ENCODE results near the gene MRPS15. TPM values are rescaled to one million over a fixed set of nuclear protein-coding genes. Genes with fewer than 3 reads are reported as not detected.
A peak's percentile ranks its signal among the peaks of the same experiment; 100 is the strongest.

MRPS15 gene
- polyA plus RNA-seq, 4 donors: 68.2 to 122 (median 109) TPM

DNA sequence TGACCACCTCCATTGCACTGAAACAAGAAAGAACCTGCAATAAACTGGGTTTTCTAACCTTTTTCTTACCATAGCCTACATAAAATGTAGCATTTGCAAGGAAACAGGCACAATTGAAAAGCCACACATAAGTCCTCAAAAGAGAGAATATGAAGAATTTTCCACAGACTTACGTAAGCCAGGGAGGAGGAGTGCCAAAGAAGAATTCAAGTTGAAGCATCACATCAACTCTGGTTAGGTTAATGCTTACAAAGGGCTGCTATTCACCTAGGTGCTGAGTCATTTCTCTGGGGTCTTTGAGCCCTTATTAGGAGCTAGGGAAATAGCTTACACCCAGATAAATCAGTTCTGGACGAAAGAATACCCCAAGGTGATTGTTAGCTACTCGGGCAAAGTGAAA lies 23.5 kb downstream of the MRPS15 start:
- FAIRE-seq (no peak), DNase-seq (no peak)
- WGBS, 3 donors: 82 to 92% (median 88%) methylated on average over 3 of the region's 3 CpGs
- H3K27me3 ChIP-seq (ENCODE audit: control insufficient read depth in 3 of 3, insufficient read depth in 3 of 3, low read length in 3 of 3): no peaks in the 10 kb centered on the region
- H3K27ac ChIP-seq (ENCODE audit: low read depth in 1 of 3, low read length in 2 of 3): no peak overlapping the region
- H3K9me3 ChIP-seq (ENCODE audit: control insufficient read depth in 2 of 2, insufficient read depth in 1 of 2, low read depth in 1 of 2, low read length in 1 of 2): no peaks in the 10 kb centered on the region
- H3K4me3 ChIP-seq (ENCODE audit: low read depth in 1 of 3, low read length in 3 of 3): no peak overlapping the region
- H3K36me3 ChIP-seq (ENCODE audit: control insufficient read depth in 3 of 3, insufficient read depth in 2 of 3, low read depth in 1 of 3, low read length in 3 of 3): peaks cover 0 to 15% (median 0%) of the 10 kb centered on the region in 3 donors
- H3K4me1 ChIP-seq (ENCODE audit: control insufficient read depth in 3 of 3, insufficient read depth in 2 of 3, low read depth in 1 of 3, low read length in 2 of 3): no peaks in the 10 kb centered on the region

- H3K36me3 ChIP-seq (ENCODE audit: control insufficient read depth in 3 of 3, insufficient read depth in 2 of 3, low read depth in 1 of 3, low read length in 3 of 3): peaks cover 0 to 15% (median 0%) of the 10 kb centered on the region in 3 donors
- FAIRE-seq (no peak), DNase-seq (no peak)
- H3K4me3 ChIP-seq (ENCODE audit: low read depth in 1 of 3, low read length in 3 of 3): no peak overlapping the region
- no peak overlapping the region for H3K27ac ChIP-seq (ENCODE audit: low read depth in 1 of 3, low read length in 2 of 3)
- WGBS, 3 donors: 86 to 96% (median 93%) methylated on average over 3 of the region's 3 CpGs
- H3K9me3 ChIP-seq (ENCODE audit: control insufficient read depth in 2 of 2, insufficient read depth in 1 of 2, low read depth in 1 of 2, low read length in 1 of 2): no peaks in the 10 kb centered on the region
- H3K27me3 ChIP-seq (ENCODE audit: control insufficient read depth in 3 of 3, insufficient read depth in 3 of 3, low read length in 3 of 3): no peaks in the 10 kb centered on the region
- H3K4me1 ChIP-seq (ENCODE audit: control insufficient read depth in 3 of 3, insufficient read depth in 2 of 3, low read depth in 1 of 3, low read length in 2 of 3): no peaks in the 10 kb centered on the region
These were observed 24.1 kb downstream of the MRPS15 start for GRCh38 chr1:36440044-36440443.

GRCh38 chr1:36438715-36439114 lies 25.5 kb downstream of the MRPS15 start:
- H3K27me3 ChIP-seq (ENCODE audit: control insufficient read depth in 3 of 3, insufficient read depth in 3 of 3, low read length in 3 of 3): no peaks in the 10 kb centered on the region
- peaks cover 0 to 15% (median 0%) of the 10 kb centered on the region in 3 donors for H3K36me3 ChIP-seq (ENCODE audit: control insufficient read depth in 3 of 3, insufficient read depth in 2 of 3, low read depth in 1 of 3, low read length in 3 of 3)
- no peaks in the 10 kb centered on the region for H3K4me1 ChIP-seq (ENCODE audit: control insufficient read depth in 3 of 3, insufficient read depth in 2 of 3, low read depth in 1 of 3, low read length in 2 of 3)
- no peaks in the 10 kb centered on the region for H3K9me3 ChIP-seq (ENCODE audit: control insufficient read depth in 2 of 2, insufficient read depth in 1 of 2, low read depth in 1 of 2, low read length in 1 of 2)
- FAIRE-seq (no peak), DNase-seq (no peak)
- no peak overlapping the region for H3K4me3 ChIP-seq (ENCODE audit: low read depth in 1 of 3, low read length in 3 of 3)
- 78 to 87% (median 81%) methylated on average over 4 of the region's 4 CpGs for WGBS, 3 donors
- H3K27ac ChIP-seq (ENCODE audit: low read depth in 1 of 3, low read length in 2 of 3): no peak overlapping the region

DNA sequence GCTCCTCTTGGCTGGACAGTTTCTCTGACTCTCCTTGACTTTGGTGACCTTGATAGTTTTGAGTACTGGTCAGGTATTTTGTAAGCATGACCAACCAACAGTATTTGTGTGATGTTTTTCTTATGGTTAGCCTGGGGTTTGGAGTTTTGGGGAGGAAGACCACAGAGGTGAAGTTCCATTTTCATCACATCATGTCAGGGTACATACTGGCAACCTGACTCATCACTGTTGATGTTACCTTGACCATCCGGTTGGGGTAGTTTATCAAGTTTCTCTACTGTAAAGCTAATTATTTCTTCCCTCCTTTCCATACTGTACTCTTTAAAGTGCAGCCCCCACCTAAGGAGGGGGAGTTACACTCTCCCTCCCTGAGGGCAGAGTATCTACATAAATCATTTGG lies 27.4 kb downstream of the MRPS15 start:
- no peak for FAIRE-seq
- WGBS, 3 donors: 74 to 98% (median 78%) methylated on average over 1 of the region's 1 CpG

DNA sequence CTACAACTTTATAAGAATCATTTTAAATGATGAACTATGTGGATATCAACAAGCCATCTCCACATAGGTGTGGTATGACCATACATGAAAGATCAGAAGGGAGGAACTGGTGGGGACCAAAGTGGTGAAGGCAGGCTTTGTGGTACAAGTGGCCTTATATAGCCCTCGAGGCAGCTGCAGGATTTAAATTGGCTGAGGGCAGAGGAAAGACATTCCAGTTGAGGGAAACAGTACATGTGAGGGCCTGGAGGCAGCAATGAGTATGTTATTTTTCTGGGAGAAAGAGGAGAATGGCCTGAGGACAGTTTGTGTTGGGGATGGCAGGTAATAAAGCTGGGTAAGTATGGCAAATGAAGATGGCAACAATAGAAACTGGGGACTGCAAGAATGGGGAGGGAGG lies 31.1 kb downstream of the MRPS15 start:
- H3K36me3 ChIP-seq (ENCODE audit: control insufficient read depth in 3 of 3, insufficient read depth in 2 of 3, low read depth in 1 of 3, low read length in 3 of 3): peaks cover 0 to 22% (median 0%) of the 10 kb centered on the region in 3 donors
- DNase-seq (no peak), FAIRE-seq (no peak)
- no peaks in the 10 kb centered on the region for H3K27me3 ChIP-seq (ENCODE audit: control insufficient read depth in 3 of 3, insufficient read depth in 3 of 3, low read length in 3 of 3)
- WGBS, 3 donors: 24 to 44% (median 29%) methylated on average over 1 of the region's 1 CpG
- peaks cover 0 to 4% (median 0%) of the 10 kb centered on the region in 3 donors for H3K4me1 ChIP-seq (ENCODE audit: control insufficient read depth in 3 of 3, insufficient read depth in 2 of 3, low read depth in 1 of 3, low read length in 2 of 3)
- H3K9me3 ChIP-seq (ENCODE audit: control insufficient read depth in 2 of 2, insufficient read depth in 1 of 2, low read depth in 1 of 2, low read length in 1 of 2): no peaks in the 10 kb centered on the region
- no peak overlapping the region for H3K4me3 ChIP-seq (ENCODE audit: low read depth in 1 of 3, low read length in 3 of 3)
- H3K27ac ChIP-seq (ENCODE audit: low read depth in 1 of 3, low read length in 2 of 3): no peak overlapping the region

More for the DNA sequence above, 27.4 kb downstream of the MRPS15 start:
- Histone ChIP-seq H3K4me3 (ENCODE audit: low read depth in 1 of 3, low read length in 3 of 3) (no peak overlapping the region), H3K36me3 (ENCODE audit: control insufficient read depth in 3 of 3, insufficient read depth in 2 of 3, low read depth in 1 of 3, low read length in 3 of 3) (peaks cover 0 to 20% (median 0%) of the 10 kb centered on the region in 3 donors), H3K27me3 (ENCODE audit: control insufficient read depth in 3 of 3, insufficient read depth in 3 of 3, low read length in 3 of 3) (no peaks in the 10 kb centered on the region), H3K27ac (ENCODE audit: low read depth in 1 of 3, low read length in 2 of 3) (no peak overlapping the region), H3K9me3 (ENCODE audit: control insufficient read depth in 2 of 2, insufficient read depth in 1 of 2, low read depth in 1 of 2, low read length in 1 of 2) (no peaks in the 10 kb centered on the region), H3K4me1 (ENCODE audit: control insufficient read depth in 3 of 3, insufficient read depth in 2 of 3, low read depth in 1 of 3, low read length in 2 of 3) (peaks cover 0 to 4% (median 0%) of the 10 kb centered on the region in 3 donors)
- no peak for DNase-seq

GRCh38 chr1:36432616-36433015 lies 31.6 kb downstream of the MRPS15 start:
- WGBS, 3 donors: 19 to 53% (median 39%) methylated on average over 4 of the region's 4 CpGs
- Histone ChIP-seq H3K27me3 (ENCODE audit: control insufficient read depth in 3 of 3, insufficient read depth in 3 of 3, low read length in 3 of 3) (no peaks in the 10 kb centered on the region), H3K4me1 (ENCODE audit: control insufficient read depth in 3 of 3, insufficient read depth in 2 of 3, low read depth in 1 of 3, low read length in 2 of 3) (peaks cover 0 to 4% (median 0%) of the 10 kb centered on the region in 3 donors), H3K4me3 (ENCODE audit: low read depth in 1 of 3, low read length in 3 of 3) (no peak overlapping the region), H3K36me3 (ENCODE audit: control insufficient read depth in 3 of 3, insufficient read depth in 2 of 3, low read depth in 1 of 3, low read length in 3 of 3) (peaks cover 0 to 19% (median 0%) of the 10 kb centered on the region in 3 donors), H3K27ac (ENCODE audit: low read depth in 1 of 3, low read length in 2 of 3) (no peak overlapping the region), H3K9me3 (ENCODE audit: control insufficient read depth in 2 of 2, insufficient read depth in 1 of 2, low read depth in 1 of 2, low read length in 1 of 2) (no peaks in the 10 kb centered on the region)
- FAIRE-seq (no peak), DNase-seq (peak; percentile 8 to 37)

- no peak for FAIRE-seq
- no peak overlapping the region for H3K27ac ChIP-seq (ENCODE audit: low read depth in 1 of 3, low read length in 2 of 3)
- peaks cover 0 to 21% (median 0%) of the 10 kb centered on the region in 3 donors for H3K36me3 ChIP-seq (ENCODE audit: control insufficient read depth in 3 of 3, insufficient read depth in 2 of 3, low read depth in 1 of 3, low read length in 3 of 3)
- WGBS, 3 donors: 64 to 79% (median 74%) methylated on average over 4 of the region's 4 CpGs
- H3K4me1 ChIP-seq (ENCODE audit: control insufficient read depth in 3 of 3, insufficient read depth in 2 of 3, low read depth in 1 of 3, low read length in 2 of 3): no peaks in the 10 kb centered on the region
- H3K9me3 ChIP-seq (ENCODE audit: control insufficient read depth in 2 of 2, insufficient read depth in 1 of 2, low read depth in 1 of 2, low read length in 1 of 2): no peaks in the 10 kb centered on the region
- no peak for DNase-seq
- no peaks in the 10 kb centered on the region for H3K27me3 ChIP-seq (ENCODE audit: control insufficient read depth in 3 of 3, insufficient read depth in 3 of 3, low read length in 3 of 3)
- H3K4me3 ChIP-seq (ENCODE audit: low read depth in 1 of 3, low read length in 3 of 3): no peak overlapping the region
These were observed 38.4 kb downstream of the MRPS15 start for GRCh38 chr1:36425791-36426190.

DNA sequence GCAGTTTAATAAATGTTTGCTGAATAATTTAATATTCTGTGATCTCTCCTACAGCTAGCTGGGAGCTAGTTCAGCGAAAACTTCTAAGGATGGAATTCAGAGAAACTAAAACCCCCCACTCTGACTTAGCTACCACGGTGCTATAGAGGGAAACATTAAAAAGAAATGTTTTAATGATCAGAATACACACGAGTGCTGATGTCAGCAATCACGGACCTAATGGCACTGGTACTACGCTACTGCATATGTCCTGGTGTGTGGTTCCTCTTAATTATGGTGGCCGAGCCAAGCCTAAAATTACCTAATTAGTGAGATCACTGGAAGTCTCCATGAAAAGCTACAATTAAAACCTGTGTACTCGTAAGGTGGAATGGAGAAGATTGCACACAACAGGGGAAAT lies 42.5 kb downstream of the MRPS15 start:
- H3K4me1 ChIP-seq (ENCODE audit: control insufficient read depth in 3 of 3, insufficient read depth in 2 of 3, low read depth in 1 of 3, low read length in 2 of 3): no peaks in the 10 kb centered on the region
- DNase-seq (no peak), FAIRE-seq (no peak)
- no peak overlapping the region for H3K27ac ChIP-seq (ENCODE audit: low read depth in 1 of 3, low read length in 2 of 3)
- H3K9me3 ChIP-seq (ENCODE audit: control insufficient read depth in 2 of 2, insufficient read depth in 1 of 2, low read depth in 1 of 2, low read length in 1 of 2): no peaks in the 10 kb centered on the region
- no peaks in the 10 kb centered on the region for H3K27me3 ChIP-seq (ENCODE audit: control insufficient read depth in 3 of 3, insufficient read depth in 3 of 3, low read length in 3 of 3)
- WGBS, 3 donors: 84 to 88% (median 85%) methylated on average over 7 of the region's 7 CpGs
- no peak overlapping the region for H3K4me3 ChIP-seq (ENCODE audit: low read depth in 1 of 3, low read length in 3 of 3)
- H3K36me3 ChIP-seq (ENCODE audit: control insufficient read depth in 3 of 3, insufficient read depth in 2 of 3, low read depth in 1 of 3, low read length in 3 of 3): peaks cover 0 to 26% (median 0%) of the 10 kb centered on the region in 3 donors

GRCh38 chr1:36420836-36421317 lies 43.3 kb downstream of the MRPS15 start:
- Histone ChIP-seq H3K27me3 (ENCODE audit: control insufficient read depth in 3 of 3, insufficient read depth in 3 of 3, low read length in 3 of 3) (no peaks in the 10 kb centered on the region), H3K4me1 (ENCODE audit: control insufficient read depth in 3 of 3, insufficient read depth in 2 of 3, low read depth in 1 of 3, low read length in 2 of 3) (no peaks in the 10 kb centered on the region), H3K36me3 (ENCODE audit: control insufficient read depth in 3 of 3, insufficient read depth in 2 of 3, low read depth in 1 of 3, low read length in 3 of 3) (peaks cover 0 to 23% (median 0%) of the 10 kb centered on the region in 3 donors), H3K4me3 (ENCODE audit: low read depth in 1 of 3, low read length in 3 of 3) (no peak overlapping the region), H3K9me3 (ENCODE audit: control insufficient read depth in 2 of 2, insufficient read depth in 1 of 2, low read depth in 1 of 2, low read length in 1 of 2) (no peaks in the 10 kb centered on the region), H3K27ac (ENCODE audit: low read depth in 1 of 3, low read length in 2 of 3) (no peak overlapping the region)
- DNase-seq (peak; percentile 86 to 89), FAIRE-seq (no peak)
- 17 to 19% (median 17%) methylated on average over 13 of the region's 13 CpGs for WGBS, 3 donors

Data from small intestine (tissue), 7 donors.